A549 (cell line): ENCODE data around the gene SLC16A3.

ENCODE experiments used
- CEBPB ChIP-seq, 2 experiments: fragments of >200 bp in 1 of 2; sonication (Bioruptor Twin) in 1 of 2; formaldehyde crosslinking in 1 of 2; IDR thresholded peaks; 2 replicates each; pipeline ENCODE4 v1.6.1; 2012 to 2016
- TF ChIP-seq, protein P1 (sequence below): fragments of >200 bp; sonication (Bioruptor Twin); formaldehyde crosslinking; IDR thresholded peaks from 3 replicates; pipeline ENCODE4 v1.5.1; 2016

DNA sequence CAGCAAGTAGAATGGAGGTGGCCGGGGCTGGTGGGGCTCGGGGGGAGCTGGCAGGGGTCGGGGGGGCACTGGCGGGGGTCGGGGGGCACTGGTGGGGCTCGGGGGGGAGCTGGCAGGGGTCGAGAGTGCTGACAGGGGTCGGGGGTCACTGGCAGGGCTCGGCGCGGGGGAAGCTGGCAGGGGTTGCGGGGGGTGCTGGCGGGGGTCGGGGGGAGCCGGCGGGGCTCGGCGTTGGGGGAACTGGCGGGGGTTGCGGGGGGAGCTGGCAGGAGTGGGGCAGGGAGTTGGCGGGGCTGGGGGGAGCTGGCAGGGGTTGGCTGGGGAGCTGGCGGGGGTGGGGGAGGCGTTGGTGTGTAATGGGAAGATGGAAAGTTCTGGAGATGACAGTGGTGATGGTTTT is 41.3 kb upstream of the SLC16A3 start:
- TF ChIP-seq, protein P1, sequence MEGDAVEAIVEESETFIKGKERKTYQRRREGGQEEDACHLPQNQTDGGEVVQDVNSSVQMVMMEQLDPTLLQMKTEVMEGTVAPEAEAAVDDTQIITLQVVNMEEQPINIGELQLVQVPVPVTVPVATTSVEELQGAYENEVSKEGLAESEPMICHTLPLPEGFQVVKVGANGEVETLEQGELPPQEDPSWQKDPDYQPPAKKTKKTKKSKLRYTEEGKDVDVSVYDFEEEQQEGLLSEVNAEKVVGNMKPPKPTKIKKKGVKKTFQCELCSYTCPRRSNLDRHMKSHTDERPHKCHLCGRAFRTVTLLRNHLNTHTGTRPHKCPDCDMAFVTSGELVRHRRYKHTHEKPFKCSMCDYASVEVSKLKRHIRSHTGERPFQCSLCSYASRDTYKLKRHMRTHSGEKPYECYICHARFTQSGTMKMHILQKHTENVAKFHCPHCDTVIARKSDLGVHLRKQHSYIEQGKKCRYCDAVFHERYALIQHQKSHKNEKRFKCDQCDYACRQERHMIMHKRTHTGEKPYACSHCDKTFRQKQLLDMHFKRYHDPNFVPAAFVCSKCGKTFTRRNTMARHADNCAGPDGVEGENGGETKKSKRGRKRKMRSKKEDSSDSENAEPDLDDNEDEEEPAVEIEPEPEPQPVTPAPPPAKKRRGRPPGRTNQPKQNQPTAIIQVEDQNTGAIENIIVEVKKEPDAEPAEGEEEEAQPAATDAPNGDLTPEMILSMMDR = no peak
- TF ChIP-seq CEBPB (IDR thresholded peaks at IDR 0.05) = no peak
